GM21576 (cell line): ENCODE data around the gene F13B.
"Not testable (repeated sequence)": the region's sequence is repeated elsewhere in the genome, so short reads cannot be mapped to it uniquely, and the experiment has no call there.

Experiments
- ATAC-seq: cut with Tn5 transposase; IDR thresholded peaks from one replicate; pipeline ENCODE4 v1.9.1; 2021; ENCODE audit warnings: mild to moderate bottlenecking, moderate library complexity; ENCODE audit not compliant: unreplicated experiment

The F13B gene

GRCh38 chr1:197049100-197049499, 18.0 kb downstream of the F13B start:
- ATAC-seq = no peak

- ATAC-seq = no peak
These were observed 24.3 kb downstream of the F13B start for GRCh38 chr1:197042676-197043341.

GRCh38 chr1:197041486-197042353, 25.3 kb downstream of the F13B start:
- peak; percentile 84 for ATAC-seq

DNA sequence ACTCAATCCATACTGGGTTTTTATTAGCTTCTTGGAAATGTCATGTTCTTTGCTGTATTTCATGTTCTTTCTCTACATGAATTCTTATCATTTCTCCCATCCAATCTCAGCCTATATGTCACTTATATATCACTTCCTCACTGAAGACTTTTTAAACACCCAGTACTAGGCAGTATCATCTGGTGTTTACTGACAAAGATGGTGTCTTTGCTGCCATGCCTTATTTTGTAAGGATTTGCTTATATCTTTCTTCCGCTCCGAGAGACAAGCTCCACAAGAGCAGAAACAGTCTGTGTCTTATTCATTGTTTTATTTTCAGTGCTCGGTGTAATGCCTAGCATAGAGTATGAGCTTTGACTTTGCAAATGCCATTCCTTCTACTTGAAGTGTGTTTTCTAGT, 30.2 kb downstream of the F13B start:
- no peak for ATAC-seq

GRCh38 chr1:197034631-197035339, 32.3 kb downstream of the F13B start:
- ATAC-seq = not testable (repeated sequence)

- no peak for ATAC-seq
These were observed 37.3 kb downstream of the F13B start for GRCh38 chr1:197029749-197030148.

DNA sequence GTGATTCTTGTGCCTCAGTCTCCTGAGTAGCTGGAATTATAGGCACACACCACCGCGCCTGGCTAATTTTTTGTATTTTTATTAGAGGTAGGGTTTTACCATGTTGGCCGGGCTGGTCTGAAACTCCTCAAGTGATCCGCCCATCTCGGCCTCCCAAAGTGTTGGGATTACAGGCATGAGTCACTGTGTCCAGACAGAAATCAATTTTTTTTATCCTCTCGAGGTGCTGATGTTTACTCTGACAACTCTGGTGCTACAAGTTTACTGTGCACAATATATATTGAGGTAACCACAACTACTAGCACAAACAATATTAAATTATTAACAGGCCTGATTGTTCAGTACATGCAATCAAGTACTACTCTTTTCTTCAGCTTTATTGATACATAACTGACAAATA, 39.7 kb downstream of the F13B start:
- ATAC-seq = no peak

GRCh38 chr1:197024460-197024859, 42.6 kb downstream of the F13B start:
- ATAC-seq = no peak

- ATAC-seq = no peak
These were observed 45.3 kb downstream of the F13B start for GRCh38 chr1:197021716-197022115.

GRCh38 chr1:197017558-197018146, 49.4 kb downstream of the F13B start:
- no peak for ATAC-seq

- no peak for ATAC-seq
These were observed 50.3 kb downstream of the F13B start for GRCh38 chr1:197016751-197017150.

- no peak for ATAC-seq
These were observed 53.8 kb downstream of the F13B start for GRCh38 chr1:197013234-197013633.

DNA sequence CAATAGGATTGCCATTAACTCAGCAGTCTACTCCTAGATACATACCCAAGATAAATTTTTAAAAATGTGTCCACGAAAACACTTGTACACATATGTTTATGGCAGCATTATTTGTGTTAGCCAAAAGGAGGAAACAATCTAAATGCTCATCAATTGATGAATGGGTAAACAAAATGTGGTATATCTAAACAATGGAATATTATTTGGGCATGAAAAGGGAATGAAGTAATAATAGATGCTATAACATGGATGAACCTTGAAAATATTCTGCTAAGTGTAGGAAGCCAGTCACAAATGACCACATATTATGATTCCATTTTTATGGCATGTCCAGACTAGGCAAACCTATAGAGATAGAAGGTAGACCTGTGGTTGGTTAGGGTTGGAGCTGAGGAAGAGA, 55.4 kb downstream of the F13B start:
- no peak for ATAC-seq

DNA sequence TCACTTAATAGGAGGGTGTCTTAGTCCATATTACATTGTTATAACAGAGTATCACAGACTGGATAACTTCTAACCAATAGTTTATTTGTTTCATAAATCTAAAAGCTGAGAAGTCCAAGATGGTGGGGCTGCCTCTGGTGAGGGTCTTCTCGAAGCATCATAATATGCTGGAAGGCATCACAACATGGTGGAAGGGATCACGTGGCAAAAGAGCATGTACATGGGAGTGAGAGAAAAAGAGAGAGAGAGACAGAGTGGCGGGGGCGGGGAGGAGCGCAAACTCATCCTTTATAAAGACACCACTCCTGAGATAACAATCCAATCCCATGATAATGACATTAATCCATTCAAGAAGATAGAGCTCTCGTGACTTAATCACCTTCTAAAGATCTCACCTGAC, 58.2 kb downstream of the F13B start:
- no peak for ATAC-seq

GRCh38 chr1:197003132-197003531, 63.9 kb downstream of the F13B start:
- ATAC-seq = no peak

GRCh38 chr1:197001828-197002227, 65.2 kb downstream of the F13B start:
- ATAC-seq = no peak

GRCh38 chr1:196997423-196997822, 69.6 kb downstream of the F13B start:
- no peak for ATAC-seq

DNA sequence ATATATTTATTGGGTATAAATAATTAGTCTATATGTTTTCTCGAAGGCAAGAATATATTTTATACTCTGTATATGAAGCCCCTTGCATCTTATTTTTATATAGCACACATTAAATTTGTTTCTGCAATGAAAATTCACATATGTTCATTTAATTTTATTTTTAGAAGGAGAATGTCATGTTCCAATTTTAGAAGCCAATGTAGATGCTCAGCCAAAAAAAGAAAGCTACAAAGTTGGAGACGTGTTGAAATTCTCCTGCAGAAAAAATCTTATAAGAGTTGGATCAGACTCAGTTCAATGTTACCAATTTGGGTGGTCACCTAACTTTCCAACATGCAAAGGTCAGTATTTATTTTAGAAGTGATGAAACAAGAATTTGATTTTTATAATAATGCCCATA, 73.1 kb downstream of the F13B start:
- ATAC-seq = no peak

DNA sequence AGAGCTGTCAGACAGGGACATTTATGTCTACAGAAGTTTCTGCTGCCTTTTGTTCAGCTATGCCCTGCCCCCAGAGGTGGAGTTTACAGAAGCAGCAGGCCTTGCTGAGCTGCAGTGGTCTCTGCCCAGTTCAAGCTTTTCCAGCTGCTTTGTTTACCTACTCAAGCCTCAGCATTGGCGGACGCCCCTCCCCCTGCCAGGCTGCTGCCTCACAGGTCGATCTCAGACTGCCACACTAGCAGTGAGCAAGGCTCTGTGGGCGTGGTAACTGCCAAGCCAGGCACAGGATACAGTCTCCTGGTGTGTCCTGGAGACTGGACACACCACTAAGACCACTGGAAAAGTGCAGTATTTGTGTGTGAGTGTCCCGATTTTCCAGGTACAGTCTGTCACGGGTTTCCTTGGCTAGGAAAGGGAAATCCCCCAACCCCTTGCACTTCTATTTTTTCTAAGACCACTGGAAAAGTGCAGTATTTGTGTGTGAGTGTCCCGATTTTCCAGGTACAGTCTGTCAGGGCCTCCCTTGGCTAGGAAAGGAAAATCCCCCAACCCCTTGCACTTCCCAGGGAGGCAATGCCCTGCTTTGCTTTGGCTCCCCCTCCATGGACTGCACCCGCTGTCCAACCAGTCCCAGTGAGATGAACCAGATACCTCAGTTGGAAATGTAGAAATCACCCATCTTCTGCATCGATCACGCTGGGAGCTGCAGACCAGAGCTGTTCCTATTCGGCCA, 75.0 kb downstream of the F13B start:
- ATAC-seq = not testable (repeated sequence)
